CD4-positive, alpha-beta T cell (primary cell): ENCODE measurements around the gene ZNF484. TPM values are rescaled to one million over a fixed set of nuclear protein-coding genes. Genes with fewer than 3 reads are reported as not detected.
"Not testable (repeated sequence)": the region's sequence is repeated elsewhere in the genome, so short reads cannot be mapped to it uniquely, and the experiment has no call there.

Experiments
- ATAC-seq: fragments of 200-7000 bp; cut with Tn5 transposase; one replicate; pipeline ENCODE4 v1.10.0; 2022; ENCODE audit warnings: mild to moderate bottlenecking; ENCODE audit not compliant: poor library complexity
- CTCF ChIA-PET: fragments of 350-600 bp; sonication (Branson Sonifier 250); formaldehyde crosslinking; loops from one replicate; lab custom pipeline; 2021; ENCODE audit warnings: antibody characterized with exemption, inconsistent platforms; lab: Charles Lee
- POLR2A ChIA-PET: fragments of 350-600 bp; sonication (Branson Sonifier 250); formaldehyde crosslinking; loops from one replicate; lab custom pipeline; 2021; ENCODE audit warnings: antibody characterized with exemption, inconsistent platforms; lab: Charles Lee
- DNase-seq, 14 experiments: peaks; one replicate each; pipeline ENCODE4 v3.0.0-alpha.2; 2013 to 2020; ENCODE audit warnings: mixed read lengths in 2 of 14
- H3K27ac ChIP-seq, 2 donors: one replicate each; pipeline versions ENCODE4 v1.5.1 to v1.7.0; 2013; ENCODE audit warnings: low read length in 2 of 2, low read depth in 1 of 2, mild to moderate bottlenecking in 1 of 2
- H3K27me3 ChIP-seq, 2 experiments: 1 replicate in 1 of 2; 2 replicates in 1 of 2; pipeline versions ENCODE4 v1.6.1 to v1.7.0; 2013; ENCODE audit warnings: low read length in 2 of 2, control low read depth in 1 of 2, mild to moderate bottlenecking in 1 of 2, moderate library complexity in 1 of 2; ENCODE audit not compliant: insufficient read depth in 2 of 2, control insufficient read depth in 1 of 2
- H3K36me3 ChIP-seq: one replicate; pipeline ENCODE4 v1.6.1; 2013; ENCODE audit warnings: low read length, control low read depth; ENCODE audit not compliant: insufficient read depth
- H3K4me1 ChIP-seq: one replicate; pipeline ENCODE4 v1.6.1; 2013; ENCODE audit warnings: low read length, control low read depth; ENCODE audit not compliant: insufficient read depth
- H3K4me3 ChIP-seq: one replicate; pipeline ENCODE4 v1.5.1; 2013; ENCODE audit warnings: mild to moderate bottlenecking, low read length, moderate library complexity
- H3K9me3 ChIP-seq, 2 experiments: 1 replicate in 1 of 2; 2 replicates in 1 of 2; pipeline versions ENCODE4 v1.6.1 to v1.7.0; 2013; ENCODE audit warnings: low read length in 2 of 2, mild to moderate bottlenecking in 2 of 2, control low read depth in 1 of 2, moderate library complexity in 1 of 2; ENCODE audit not compliant: control insufficient read depth in 1 of 2, insufficient read depth in 1 of 2
- H3K27ac Mint-ChIP-seq: one replicate; pipeline ENCODE4 v1.8.0; 2020; ENCODE audit warnings: mixed read lengths
- H3K27me3 Mint-ChIP-seq: one replicate; pipeline ENCODE4 v1.8.0; 2021; ENCODE audit warnings: mixed read lengths
- H3K36me3 Mint-ChIP-seq: one replicate; pipeline ENCODE4 v1.8.0; 2021; ENCODE audit warnings: low read depth, mixed read lengths
- H3K4me1 Mint-ChIP-seq: one replicate; pipeline ENCODE4 v1.8.0; 2021; ENCODE audit warnings: low read depth, mixed read lengths
- H3K4me3 Mint-ChIP-seq: one replicate; pipeline ENCODE4 v1.8.0; 2020; ENCODE audit warnings: mild to moderate bottlenecking, mixed read lengths
- H3K9me3 Mint-ChIP-seq: one replicate; pipeline ENCODE4 v1.8.0; 2020; ENCODE audit warnings: mixed read lengths
- CTCF ChIP-seq: fragments of 200-600 bp; IDR thresholded peaks from one replicate; pipeline ENCODE4 v1.8.0; 2022; ENCODE audit warnings: antibody characterized with exemption, mild to moderate bottlenecking
- intact Hi-C, 2 experiments: fragments of 100-400 bp; cut with DNase I in 1 of 2; cut with micrococcal nuclease in 1 of 2; formaldehyde crosslinking; loops; one replicate each; pipeline versions ENCODE4 v1.15.1 to v1.9.0; 2023 to 2025; cut with DNase I, micrococcal nuclease
- total RNA-seq, 174 experiments: library from RNA in 2 of 174; stranded (reverse) in 2 of 174; gene quantifications; one replicate each; pipeline ENCODE4 v1.2.3 and lab custom pipeline; 2021 to 2026

ZNF484 gene
- total RNA-seq, 2 experiments from 2014 or later, result 13.3 to 13.6 TPM

DNA sequence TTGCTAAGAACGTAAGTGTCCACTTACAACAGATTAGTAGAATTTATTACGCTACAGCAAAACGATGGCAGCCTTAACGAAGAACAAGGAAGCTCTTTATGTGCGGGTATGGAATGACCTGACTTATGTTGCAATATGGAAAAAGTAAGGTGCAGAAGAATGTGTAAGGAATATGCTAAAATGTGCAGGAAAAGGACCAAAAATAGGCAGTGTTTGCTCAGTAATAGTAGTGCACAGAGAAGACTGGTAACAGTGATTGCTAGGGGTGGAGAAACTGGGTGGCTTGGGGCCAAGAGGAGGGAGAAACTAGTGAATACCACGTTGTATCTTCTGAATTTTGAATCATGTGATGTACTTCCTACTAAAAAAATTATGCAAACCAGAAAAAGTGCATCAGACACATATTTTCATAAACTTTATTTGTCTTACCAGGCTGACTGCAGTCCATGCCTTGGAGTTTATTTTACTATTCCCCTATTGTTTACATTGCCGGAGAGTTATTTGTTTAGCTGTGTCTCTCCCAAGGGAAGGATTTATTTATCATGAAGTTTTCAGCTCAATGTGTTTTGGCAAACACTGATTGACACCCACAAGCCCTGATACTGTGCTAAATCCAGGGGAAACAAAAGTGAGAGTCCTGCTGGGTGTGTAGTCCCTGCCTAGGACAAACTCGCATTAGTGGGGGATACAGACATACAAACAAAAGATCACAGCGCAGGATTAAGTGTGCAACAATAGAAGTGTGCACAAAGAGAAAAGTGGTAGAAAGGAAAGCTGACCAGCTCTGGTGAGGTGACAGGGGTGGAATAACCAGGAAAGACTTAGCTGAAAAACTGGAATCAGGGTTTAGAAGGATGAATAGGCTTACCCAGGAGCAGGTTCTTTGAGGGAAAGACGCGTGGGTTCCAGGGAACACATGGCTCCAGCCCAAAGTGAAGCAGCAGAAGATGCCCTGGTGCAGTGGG, 34.0 kb upstream of the ZNF484 start:
- Histone ChIP-seq H3K36me3 (no peaks in the 10 kb centered on the region), H3K4me3 (no peak overlapping the region), H3K4me1 (no peaks in the 10 kb centered on the region), H3K27me3 (no peaks in the 10 kb centered on the region), H3K9me3 (no peaks in the 10 kb centered on the region), H3K27ac (no peak overlapping the region)
- no peak for DNase-seq
- H3K9me3 Mint-ChIP-seq, result no peaks in the 10 kb centered on the region
- no peaks in the 10 kb centered on the region for H3K27me3 Mint-ChIP-seq
- H3K4me1 Mint-ChIP-seq, result peaks cover 19% of the 10 kb centered on the region
- no peak for TF ChIP-seq CTCF
- ChIA-PET CTCF (no interaction called here), POLR2A (interaction anchor here (0.6 kb wide), 1 partner anchor 9 kb away, joined by 3 read pairs; no protein-coding TSS in a partner anchor)
- H3K36me3 Mint-ChIP-seq, result no peaks in the 10 kb centered on the region
- intact Hi-C loops, result no loop called here
- H3K4me3 Mint-ChIP-seq, result no peak overlapping the region
- H3K27ac Mint-ChIP-seq, result no peak overlapping the region
- ATAC-seq, result no peak

DNA sequence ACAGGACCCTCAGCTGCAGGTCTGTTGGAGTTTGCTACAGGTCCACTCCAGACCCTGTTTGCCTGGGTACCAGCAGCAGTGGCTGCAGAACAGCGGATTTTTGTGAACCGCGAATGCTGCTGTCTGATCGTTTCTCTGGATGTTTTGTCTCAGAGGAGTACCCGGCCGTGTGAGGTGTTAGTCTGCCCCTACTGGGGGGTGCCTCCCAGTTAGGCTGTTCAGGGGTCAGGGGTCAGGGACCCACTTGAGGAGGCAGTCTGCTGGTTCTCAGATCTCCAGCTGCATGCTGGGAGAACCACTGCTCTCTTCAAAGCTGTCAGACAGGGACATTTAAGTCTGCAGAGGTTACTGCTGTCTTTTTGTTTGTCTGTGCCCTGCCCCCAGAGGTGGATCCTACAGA, 27.3 kb upstream of the ZNF484 start:
- ATAC-seq, POLR2A ChIA-PET, H3K36me3 Mint-ChIP-seq, CTCF ChIA-PET, intact Hi-C loops, H3K27me3 ChIP-seq, H3K36me3 ChIP-seq, H3K4me3 ChIP-seq, H3K27ac ChIP-seq, H3K9me3 ChIP-seq, H3K27me3 Mint-ChIP-seq, H3K4me1 Mint-ChIP-seq, H3K9me3 Mint-ChIP-seq, H3K4me1 ChIP-seq: not testable (repeated sequence)
- Mint-ChIP-seq H3K27ac (peak overlapping the region; percentile 79), H3K4me3 (peak overlapping the region; percentile 42)
- DNase-seq, result peak in 2 of 14 experiments; percentile 24 to 34

DNA sequence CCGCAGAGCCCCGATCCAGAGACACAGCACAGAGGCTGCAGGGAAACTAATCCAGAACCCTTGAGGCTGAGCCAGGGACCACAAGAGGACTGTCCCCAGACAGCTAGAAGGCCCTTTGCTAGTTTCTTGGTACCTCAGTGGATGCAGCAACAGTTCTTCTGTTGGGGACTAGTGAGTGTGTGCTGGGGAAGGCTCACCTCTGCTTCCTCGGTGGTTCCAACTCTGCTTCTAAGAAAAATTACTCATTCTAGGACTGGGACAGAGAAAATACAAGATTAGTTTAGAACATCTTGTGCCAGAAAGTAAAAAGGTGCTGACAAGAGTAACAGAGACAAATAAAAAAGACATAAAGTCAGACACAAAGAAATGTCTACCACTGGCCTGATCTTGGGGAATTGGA, 19.5 kb upstream of the ZNF484 start:
- no peak overlapping the region for H3K4me3 Mint-ChIP-seq
- H3K27me3 Mint-ChIP-seq, result no peaks in the 10 kb centered on the region
- intact Hi-C loops, result no loop called here
- CTCF ChIA-PET, result no interaction called here
- Histone ChIP-seq H3K9me3 (no peaks in the 10 kb centered on the region), H3K4me3 (no peak overlapping the region), H3K27ac (no peak overlapping the region), H3K27me3 (no peaks in the 10 kb centered on the region), H3K36me3 (no peaks in the 10 kb centered on the region), H3K4me1 (peaks cover 2% of the 10 kb centered on the region)
- ATAC-seq (no peak), DNase-seq (no peak)
- POLR2A ChIA-PET, result no interaction called here
- no peaks in the 10 kb centered on the region for H3K36me3 Mint-ChIP-seq
- H3K9me3 Mint-ChIP-seq, result peaks cover 2% of the 10 kb centered on the region
- TF ChIP-seq CTCF, result no peak
- H3K4me1 Mint-ChIP-seq, result peaks cover 14% of the 10 kb centered on the region
- no peak overlapping the region for H3K27ac Mint-ChIP-seq
